Peyer's patch (tissue), 4 donors: ENCODE results near the gene PNMA8C.

Experiments used
- POLR2A ChIP-seq, 2 donors: fragments of 450-650 bp; IDR thresholded peaks; one replicate each; pipeline ENCODE4 v1.5.1; 2017; ENCODE audit warnings: antibody characterized with exemption in 2 of 2, mild to moderate bottlenecking in 2 of 2, moderate library complexity in 2 of 2
- TF ChIP-seq, protein P1 (sequence below), 6 experiments: fragments of 450-650 bp in 4 of 6; fragments of 200-600 bp in 2 of 6; sonication (generic) in 1 of 6; IDR thresholded peaks; one replicate each; pipeline ENCODE4 v1.5.1; 2017 to 2019; ENCODE audit warnings: antibody characterized with exemption in 6 of 6, mild to moderate bottlenecking in 3 of 6, moderate library complexity in 1 of 6

DNA sequence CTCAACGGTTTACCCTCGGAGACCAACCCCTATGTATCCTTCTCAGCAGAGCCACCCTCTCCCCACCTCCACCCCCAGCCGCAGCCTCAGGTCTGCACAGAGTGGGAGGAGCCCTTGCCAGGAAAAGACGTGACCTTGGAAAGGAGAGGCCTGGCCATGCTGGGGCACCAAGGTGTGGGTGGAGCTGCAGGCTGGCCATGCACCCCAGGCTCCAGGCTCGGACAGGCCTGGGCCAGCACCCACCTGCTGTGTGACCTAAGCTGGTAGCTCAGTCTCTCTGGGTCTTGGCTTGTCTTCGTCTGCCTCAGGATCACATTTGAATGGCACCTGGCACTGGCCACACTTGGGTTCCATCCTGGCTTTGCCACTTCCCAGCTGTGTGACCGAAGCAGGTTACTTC is 44.9 kb downstream of the PNMA8C start:
- TF ChIP-seq, protein P1, sequence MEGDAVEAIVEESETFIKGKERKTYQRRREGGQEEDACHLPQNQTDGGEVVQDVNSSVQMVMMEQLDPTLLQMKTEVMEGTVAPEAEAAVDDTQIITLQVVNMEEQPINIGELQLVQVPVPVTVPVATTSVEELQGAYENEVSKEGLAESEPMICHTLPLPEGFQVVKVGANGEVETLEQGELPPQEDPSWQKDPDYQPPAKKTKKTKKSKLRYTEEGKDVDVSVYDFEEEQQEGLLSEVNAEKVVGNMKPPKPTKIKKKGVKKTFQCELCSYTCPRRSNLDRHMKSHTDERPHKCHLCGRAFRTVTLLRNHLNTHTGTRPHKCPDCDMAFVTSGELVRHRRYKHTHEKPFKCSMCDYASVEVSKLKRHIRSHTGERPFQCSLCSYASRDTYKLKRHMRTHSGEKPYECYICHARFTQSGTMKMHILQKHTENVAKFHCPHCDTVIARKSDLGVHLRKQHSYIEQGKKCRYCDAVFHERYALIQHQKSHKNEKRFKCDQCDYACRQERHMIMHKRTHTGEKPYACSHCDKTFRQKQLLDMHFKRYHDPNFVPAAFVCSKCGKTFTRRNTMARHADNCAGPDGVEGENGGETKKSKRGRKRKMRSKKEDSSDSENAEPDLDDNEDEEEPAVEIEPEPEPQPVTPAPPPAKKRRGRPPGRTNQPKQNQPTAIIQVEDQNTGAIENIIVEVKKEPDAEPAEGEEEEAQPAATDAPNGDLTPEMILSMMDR (IDR thresholded peaks at IDR 0.05) = no peak
- TF ChIP-seq POLR2A (IDR thresholded peaks at IDR 0.05) = no peak
